ENCODE results near the gene PCSK5. TPM values are rescaled to one million over a fixed set of nuclear protein-coding genes. Genes with fewer than 3 reads are reported as not detected.

PCSK5 gene
- total and polyA plus RNA-seq, 2 of the 8 experiments (the other 6 are each of a cell fraction or from before 2014, with no cell fraction given), result 5.5 to 10.7 TPM

GRCh38 chr9:76013809-76014208 is 123.3 kb downstream of the PCSK5 start:
- H3K23ac ChIP-seq (ENCODE audit: insufficient read length), result no peak overlapping the region
- H2AFZ ChIP-seq (ENCODE audit: low read length), result no peak overlapping the region
- H3K23me2 ChIP-seq (ENCODE audit: low read depth, low read length), result no peaks in the 10 kb centered on the region
- FAIRE-seq (no peak), DNase-seq (ENCODE audit: low read depth in 1 of 2, low spot score in 2 of 2) (no peak)
- H3K4me3 ChIP-seq (ENCODE audit: extremely low read depth in 1 of 4, insufficient read depth in 2 of 4, low read depth in 3 of 4, low read length in 4 of 4), result no peak overlapping the region
- POLR2A ChIA-PET (ENCODE audit: partially characterized antibody), result no interaction called here
- CTCF ChIA-PET (ENCODE audit: partially characterized antibody), result interaction anchor here (0.6 kb wide), 1 partner anchor 77 kb away, joined by 3 read pairs; no protein-coding TSS in a partner anchor
- H3K36me3 ChIP-seq (ENCODE audit: control insufficient read depth in 2 of 4, insufficient read depth in 4 of 4, low read length in 3 of 4), result no peaks in the 10 kb centered on the region
- H3K4ac ChIP-seq (replicated peaks; ENCODE audit: insufficient read length, low read depth, low read length), result no peak overlapping the region
- H4K5ac ChIP-seq (ENCODE audit: insufficient read length, low read depth, low read length), result no peak overlapping the region
- H4K91ac ChIP-seq (replicated peaks; ENCODE audit: insufficient read length, low read length), result no peak overlapping the region
- WGBS, 2 experiments (ENCODE audit: extremely low coverage in 1 of 2, insufficient coverage in 1 of 2, insufficient read length in 1 of 2, insufficient replicate concordance in 2 of 2, low coverage in 1 of 2, low lambda C conversion rate in 2 of 2, missing lambda C conversion rate in 1 of 2), result 97% methylated on average over 2 of the region's 2 CpGs; no CpG with 5 or more reads in 1 of the 2 experiments
- no peak for TF ChIP-seq GTF2F1 (IDR thresholded peaks at IDR 0.05; ENCODE audit: borderline replicate concordance, low read depth, low read length)
- H3K9me3 ChIP-seq (ENCODE audit: insufficient read depth in 2 of 2, low read depth in 1 of 2, low read length in 1 of 2), result no peaks in the 10 kb centered on the region
- no peak overlapping the region for H2BK12ac ChIP-seq (ENCODE audit: low read depth, low read length)
- peaks cover 0 to 2% (median 0%) of the 10 kb centered on the region in 4 experiments; a peak in 1 of 7 replicates for H3K27me3 ChIP-seq (replicated peaks in 1 of 4; ENCODE audit: control insufficient read depth in 3 of 4, extremely low read depth in 1 of 4, insufficient read depth in 3 of 4, low read length in 3 of 4)
- H4K8ac ChIP-seq (ENCODE audit: extremely low read depth, insufficient read depth, low read length), result no peak overlapping the region
- H3K18ac ChIP-seq (ENCODE audit: extremely low read depth, low read length), result no peak overlapping the region
- no peak overlapping the region for H2BK20ac ChIP-seq (ENCODE audit: low read length)
- no peaks in the 10 kb centered on the region for H4K20me1 ChIP-seq (replicated peaks in 1 of 2; ENCODE audit: control insufficient read depth in 1 of 2, insufficient read depth in 2 of 2, low read length in 2 of 2)
- no peak overlapping the region for H3K4me2 ChIP-seq (ENCODE audit: insufficient read depth in 1 of 2, low read depth in 2 of 2, low read length in 2 of 2)
- no peak overlapping the region for H3K9ac ChIP-seq (replicated peaks in 1 of 4; ENCODE audit: extremely low read depth in 1 of 4, low read depth in 3 of 4, low read length in 3 of 4)
- H3K4me1 ChIP-seq (replicated peaks in 1 of 4; ENCODE audit: control insufficient read depth in 3 of 4, insufficient read depth in 4 of 4, low read length in 3 of 4), result peaks cover 0 to 6% (median 0%) of the 10 kb centered on the region in 4 experiments; a peak in 1 of 7 replicates
- no peak overlapping the region for H2BK120ac ChIP-seq (replicated peaks; ENCODE audit: low read depth, low read length)
- H3K27ac ChIP-seq (ENCODE audit: low read depth, low read length), result no peak overlapping the region
- no peak overlapping the region for H3K14ac ChIP-seq (ENCODE audit: insufficient read length)
- H2AK5ac ChIP-seq (ENCODE audit: low read depth, low read length), result no peak overlapping the region
- H3K79me2 ChIP-seq (ENCODE audit: control insufficient read depth in 1 of 2, insufficient read depth in 2 of 2, low read length in 2 of 2), result peaks cover 0 to 2% of the 10 kb centered on the region in 2 experiments; a peak in 1 of 4 replicates
- no peak overlapping the region for H2BK15ac ChIP-seq (ENCODE audit: low read length)
- no peaks in the 10 kb centered on the region for H3K79me1 ChIP-seq (ENCODE audit: low read depth, low read length)
- no peak overlapping the region for H3K56ac ChIP-seq (replicated peaks; ENCODE audit: insufficient read length, low read depth, low read length)
- no peak overlapping the region for H2BK5ac ChIP-seq (ENCODE audit: low read depth, low read length)
